ENCODE measurements around the gene NOL4L.

NOL4L gene

DNA sequence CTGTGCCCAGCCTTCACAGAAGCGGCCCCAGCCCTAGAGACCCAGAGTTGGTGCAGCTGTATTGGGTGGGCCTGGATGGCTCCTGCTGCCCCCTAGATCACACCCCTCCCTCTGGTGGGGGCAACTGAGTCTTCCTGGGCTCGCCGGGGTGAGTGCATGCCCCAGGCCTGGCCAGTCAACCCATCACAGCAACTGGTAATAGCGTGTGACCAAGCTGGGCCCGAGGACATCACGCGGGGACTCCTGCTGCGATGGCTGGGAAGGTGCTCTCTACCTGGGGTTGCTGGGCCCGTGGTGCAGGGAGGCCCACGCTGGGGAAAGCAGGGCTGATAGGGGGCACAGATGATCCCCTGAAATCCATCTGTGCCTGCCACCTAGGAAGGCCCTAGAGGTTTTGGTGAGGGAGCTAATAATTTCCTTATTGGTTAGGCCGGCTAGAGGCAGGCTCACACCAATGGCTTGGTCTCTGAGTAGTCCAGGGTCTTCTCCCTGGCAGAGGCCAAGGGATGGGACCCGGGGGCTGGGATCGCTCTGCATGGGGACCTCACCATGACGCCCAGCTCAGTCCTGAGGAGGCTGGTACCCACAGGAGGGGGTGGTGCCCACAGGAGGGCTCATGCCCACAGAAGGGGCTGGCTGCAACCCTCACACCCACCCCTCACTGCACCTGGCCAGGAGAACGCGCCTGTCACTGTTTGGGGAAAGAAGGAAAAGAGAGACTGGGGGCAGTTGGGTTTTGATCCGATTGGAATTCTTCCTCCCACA is 123.1 kb downstream of the NOL4L start:
- H3K27ac ChIP-seq (ENCODE audit: low read depth, low read length) = no peak overlapping the region
- no peaks in the 10 kb centered on the region for H3K9me3 ChIP-seq (ENCODE audit: control insufficient read depth, insufficient read depth, low read length)
- H3K36me3 ChIP-seq (ENCODE audit: control insufficient read depth, insufficient read depth, low read length) = peaks cover 4% of the 10 kb centered on the region; the same call in 1 of the 2 replicates
- no peak overlapping the region for H3K4me3 ChIP-seq (ENCODE audit: low read depth, low read length)
- no peak overlapping the region for H3K9ac ChIP-seq (ENCODE audit: low read depth, low read length)
- H3K4me1 ChIP-seq (ENCODE audit: control insufficient read depth, insufficient read depth, low read length) = peaks cover 15% of the 10 kb centered on the region
- H3K27me3 ChIP-seq (ENCODE audit: control insufficient read depth, insufficient read depth, low read length) = no peaks in the 10 kb centered on the region

- Histone ChIP-seq H3K27ac (ENCODE audit: low read depth, low read length) (no peak overlapping the region), H3K9me3 (ENCODE audit: control insufficient read depth, insufficient read depth, low read length) (no peaks in the 10 kb centered on the region), H3K4me3 (ENCODE audit: low read depth, low read length) (no peak overlapping the region), H3K27me3 (ENCODE audit: control insufficient read depth, insufficient read depth, low read length) (no peaks in the 10 kb centered on the region), H3K36me3 (ENCODE audit: control insufficient read depth, insufficient read depth, low read length) (peaks cover 4% of the 10 kb centered on the region; the same call in 1 of the 2 replicates), H3K9ac (ENCODE audit: low read depth, low read length) (no peak overlapping the region), H3K4me1 (ENCODE audit: control insufficient read depth, insufficient read depth, low read length) (peaks cover 20% of the 10 kb centered on the region)
Measured at GRCh38 chr20:32460683-32461320, 124.3 kb downstream of the NOL4L start.

GRCh38 chr20:32460231-32460630 is 124.9 kb downstream of the NOL4L start:
- H3K27ac ChIP-seq (ENCODE audit: low read depth, low read length) = no peak overlapping the region
- H3K4me1 ChIP-seq (ENCODE audit: control insufficient read depth, insufficient read depth, low read length) = peaks cover 20% of the 10 kb centered on the region
- H3K9ac ChIP-seq (ENCODE audit: low read depth, low read length) = no peak overlapping the region
- H3K27me3 ChIP-seq (ENCODE audit: control insufficient read depth, insufficient read depth, low read length) = no peaks in the 10 kb centered on the region
- H3K9me3 ChIP-seq (ENCODE audit: control insufficient read depth, insufficient read depth, low read length) = no peaks in the 10 kb centered on the region
- no peaks in the 10 kb centered on the region for H3K36me3 ChIP-seq (ENCODE audit: control insufficient read depth, insufficient read depth, low read length)
- no peak overlapping the region for H3K4me3 ChIP-seq (ENCODE audit: low read depth, low read length)

DNA sequence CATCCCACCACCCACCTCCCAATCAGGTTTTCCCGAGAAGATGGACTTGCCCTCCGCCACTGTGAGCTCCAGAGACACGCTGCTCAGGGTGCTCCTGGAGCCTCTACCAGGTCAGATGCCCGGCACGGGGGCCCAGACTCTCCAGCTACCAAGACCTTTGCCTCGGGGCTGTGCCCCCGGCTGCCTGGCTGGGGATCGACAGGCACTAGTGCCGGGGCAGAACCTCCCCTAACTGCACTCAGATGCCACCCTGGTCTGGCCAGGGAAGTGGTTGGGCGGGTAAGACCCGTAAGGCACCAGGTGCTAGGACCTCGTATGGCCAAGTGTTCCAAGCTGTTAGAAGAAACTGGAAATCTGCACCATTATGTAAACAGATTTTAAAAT is 126.3 kb downstream of the NOL4L start:
- H3K4me3 ChIP-seq (ENCODE audit: low read depth, low read length) = no peak overlapping the region
- H3K27ac ChIP-seq (ENCODE audit: low read depth, low read length) = no peak overlapping the region
- peaks cover 14% of the 10 kb centered on the region for H3K4me1 ChIP-seq (ENCODE audit: control insufficient read depth, insufficient read depth, low read length)
- no peaks in the 10 kb centered on the region for H3K9me3 ChIP-seq (ENCODE audit: control insufficient read depth, insufficient read depth, low read length)
- H3K27me3 ChIP-seq (ENCODE audit: control insufficient read depth, insufficient read depth, low read length) = no peaks in the 10 kb centered on the region
- H3K9ac ChIP-seq (ENCODE audit: low read depth, low read length) = no peak overlapping the region
- H3K36me3 ChIP-seq (ENCODE audit: control insufficient read depth, insufficient read depth, low read length) = peaks cover 2% of the 10 kb centered on the region; the same call in 1 of the 2 replicates

- H3K36me3 ChIP-seq (ENCODE audit: control insufficient read depth, insufficient read depth, low read length) = peaks cover 8% of the 10 kb centered on the region
- H3K27ac ChIP-seq (ENCODE audit: low read depth, low read length) = peak overlapping the region; percentile 31
- no peak overlapping the region for H3K9ac ChIP-seq (ENCODE audit: low read depth, low read length)
- peak overlapping the region; percentile 61 for H3K4me3 ChIP-seq (ENCODE audit: low read depth, low read length)
- no peaks in the 10 kb centered on the region for H3K27me3 ChIP-seq (ENCODE audit: control insufficient read depth, insufficient read depth, low read length)
- H3K9me3 ChIP-seq (ENCODE audit: control insufficient read depth, insufficient read depth, low read length) = no peaks in the 10 kb centered on the region
- H3K4me1 ChIP-seq (ENCODE audit: control insufficient read depth, insufficient read depth, low read length) = peaks cover 13% of the 10 kb centered on the region
Measured at GRCh38 chr20:32458061-32458836, 126.9 kb downstream of the NOL4L start.

- H3K27me3 ChIP-seq (ENCODE audit: control insufficient read depth, insufficient read depth, low read length) = no peaks in the 10 kb centered on the region
- peak overlapping the region; percentile 61 for H3K4me3 ChIP-seq (ENCODE audit: low read depth, low read length)
- H3K27ac ChIP-seq (ENCODE audit: low read depth, low read length) = peak overlapping the region; percentile 80
- H3K9ac ChIP-seq (ENCODE audit: low read depth, low read length) = no peak overlapping the region
- peaks cover 13% of the 10 kb centered on the region for H3K4me1 ChIP-seq (ENCODE audit: control insufficient read depth, insufficient read depth, low read length)
- no peaks in the 10 kb centered on the region for H3K9me3 ChIP-seq (ENCODE audit: control insufficient read depth, insufficient read depth, low read length)
- H3K36me3 ChIP-seq (ENCODE audit: control insufficient read depth, insufficient read depth, low read length) = peaks cover 15% of the 10 kb centered on the region
Measured at GRCh38 chr20:32457479-32457986, 127.6 kb downstream of the NOL4L start.

- Histone ChIP-seq H3K4me1 (ENCODE audit: control insufficient read depth, insufficient read depth, low read length) (peaks cover 13% of the 10 kb centered on the region), H3K9me3 (ENCODE audit: control insufficient read depth, insufficient read depth, low read length) (no peaks in the 10 kb centered on the region), H3K27ac (ENCODE audit: low read depth, low read length) (peak overlapping the region; percentile 80), H3K27me3 (ENCODE audit: control insufficient read depth, insufficient read depth, low read length) (no peaks in the 10 kb centered on the region), H3K36me3 (ENCODE audit: control insufficient read depth, insufficient read depth, low read length) (peaks cover 20% of the 10 kb centered on the region), H3K4me3 (ENCODE audit: low read depth, low read length) (peak overlapping the region; percentile 61), H3K9ac (ENCODE audit: low read depth, low read length) (no peak overlapping the region)
Measured at GRCh38 chr20:32456869-32457478, 128.2 kb downstream of the NOL4L start.

- Histone ChIP-seq H3K4me1 (ENCODE audit: control insufficient read depth, insufficient read depth, low read length) (peaks cover 13% of the 10 kb centered on the region), H3K9ac (ENCODE audit: low read depth, low read length) (no peak overlapping the region), H3K27ac (ENCODE audit: low read depth, low read length) (no peak overlapping the region), H3K36me3 (ENCODE audit: control insufficient read depth, insufficient read depth, low read length) (peaks cover 29% of the 10 kb centered on the region), H3K4me3 (ENCODE audit: low read depth, low read length) (no peak overlapping the region), H3K9me3 (ENCODE audit: control insufficient read depth, insufficient read depth, low read length) (no peaks in the 10 kb centered on the region), H3K27me3 (ENCODE audit: control insufficient read depth, insufficient read depth, low read length) (no peaks in the 10 kb centered on the region)
Measured at GRCh38 chr20:32455901-32456701, 129.0 kb downstream of the NOL4L start.

DNA sequence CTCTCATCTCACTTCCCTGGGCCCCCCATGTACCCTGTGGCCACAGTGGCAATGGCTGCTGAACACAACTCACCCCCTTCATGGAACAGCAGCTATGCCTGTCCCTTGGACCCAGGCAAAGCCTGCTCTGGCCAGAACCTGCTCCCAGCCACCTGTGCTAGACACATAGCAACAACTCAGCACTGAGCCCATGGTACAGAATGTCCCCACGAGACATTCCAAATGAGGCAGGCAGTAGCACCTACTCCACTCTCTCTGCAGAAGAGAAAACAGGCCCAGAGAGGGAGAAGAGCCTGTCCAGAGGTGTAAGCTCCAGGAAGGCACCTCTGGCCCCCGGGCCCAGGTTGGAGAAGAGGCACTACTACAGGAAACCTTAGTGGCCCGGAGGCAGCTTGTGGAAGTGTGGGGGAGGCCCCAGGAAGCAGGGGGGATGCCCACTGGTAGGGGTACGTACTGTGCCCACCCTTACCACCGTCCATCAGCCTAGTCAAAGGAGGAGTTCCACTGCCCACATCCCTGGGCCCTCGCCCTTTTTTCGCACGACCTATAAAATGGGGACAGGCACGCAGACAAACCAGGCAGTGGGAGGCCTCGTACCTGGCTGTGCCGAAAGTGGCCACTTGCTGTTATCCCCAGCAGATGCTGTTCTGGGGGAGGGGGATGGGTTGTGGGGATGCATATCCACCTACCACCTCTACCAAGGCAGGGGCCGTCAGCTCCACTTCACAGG is 129.8 kb downstream of the NOL4L start:
- H3K4me3 ChIP-seq (ENCODE audit: low read depth, low read length) = no peak overlapping the region
- no peak overlapping the region for H3K27ac ChIP-seq (ENCODE audit: low read depth, low read length)
- no peaks in the 10 kb centered on the region for H3K9me3 ChIP-seq (ENCODE audit: control insufficient read depth, insufficient read depth, low read length)
- H3K36me3 ChIP-seq (ENCODE audit: control insufficient read depth, insufficient read depth, low read length) = peaks cover 36% of the 10 kb centered on the region
- no peak overlapping the region for H3K9ac ChIP-seq (ENCODE audit: low read depth, low read length)
- H3K27me3 ChIP-seq (ENCODE audit: control insufficient read depth, insufficient read depth, low read length) = no peaks in the 10 kb centered on the region
- peaks cover 13% of the 10 kb centered on the region for H3K4me1 ChIP-seq (ENCODE audit: control insufficient read depth, insufficient read depth, low read length)

Data from HUES48 (cell line).